OCI-LY3 (cell line): ENCODE measurements around the gene PIEZO1.

Experiments
- CTCF ChIP-seq: fragments of 200-600, 300-600 bp; sonication (generic); IDR thresholded peaks from 2 replicates; pipeline ENCODE4 v1.5.1; 2014; ENCODE audit warnings: antibody characterized with exemption, low read length, low read depth
- EZH2phosphoT487 ChIP-seq: fragments of 200-600 bp; shearing (Covaris generic); IDR thresholded peaks from 2 replicates; pipeline ENCODE4 v1.6.1; 2018; ENCODE audit warnings: antibody characterized with exemption, mixed run types, low read depth

- TF ChIP-seq CTCF (no peak), EZH2phosphoT487 (no peak)
These were observed 18.0 kb downstream of the PIEZO1 start for GRCh38 chr16:88766975-88767374.
